Neural progenitor cell (in vitro differentiated cells): ENCODE data around the gene CHD8.

Experiments used
- EZH2phosphoT487 ChIP-seq: fragments of 200-600 bp; sonication (generic); IDR thresholded peaks from 2 replicates; pipeline ENCODE4 v1.6.1; 2017; ENCODE audit warnings: antibody characterized with exemption
- TF ChIP-seq, protein P1 (sequence below): fragments of 200-600 bp; sonication (generic); IDR thresholded peaks from 2 replicates; pipeline ENCODE4 v1.5.1; 2017; ENCODE audit warnings: antibody characterized with exemption, mild to moderate bottlenecking

DNA sequence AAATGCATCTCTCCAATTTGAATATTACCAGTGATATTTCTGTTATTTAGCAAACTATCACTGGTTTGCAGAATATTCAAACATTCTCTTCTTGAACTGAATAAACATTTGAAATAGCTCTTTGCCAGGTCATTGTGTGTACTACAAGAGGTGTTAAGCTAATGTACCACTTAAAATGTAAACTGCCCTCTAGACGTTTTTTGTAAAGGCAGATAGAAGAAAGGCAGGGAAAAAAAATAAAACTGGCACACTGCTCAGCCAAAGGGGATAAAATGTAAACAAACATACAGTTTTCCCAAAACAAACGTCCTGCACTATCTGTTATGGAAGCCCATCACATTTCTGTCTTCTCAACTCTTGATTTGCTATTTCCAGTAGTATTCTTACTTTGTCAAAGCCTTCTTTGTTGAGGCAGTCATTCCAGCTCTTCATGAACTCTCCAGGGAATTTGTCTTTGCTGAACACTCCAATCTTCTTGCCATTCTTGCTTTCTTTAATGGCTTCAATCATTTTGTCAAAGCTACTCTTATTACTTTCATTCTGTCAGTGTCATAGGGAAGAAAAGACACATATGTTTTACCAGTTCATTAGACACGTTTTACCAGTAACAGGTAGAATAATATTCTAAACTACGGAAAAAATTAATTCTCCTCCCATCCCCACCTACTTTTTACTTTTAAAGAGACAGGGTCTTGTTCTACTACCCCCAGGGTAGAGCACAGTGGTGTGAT, 85.8 kb downstream of the CHD8 start:
- TF ChIP-seq, protein P1, sequence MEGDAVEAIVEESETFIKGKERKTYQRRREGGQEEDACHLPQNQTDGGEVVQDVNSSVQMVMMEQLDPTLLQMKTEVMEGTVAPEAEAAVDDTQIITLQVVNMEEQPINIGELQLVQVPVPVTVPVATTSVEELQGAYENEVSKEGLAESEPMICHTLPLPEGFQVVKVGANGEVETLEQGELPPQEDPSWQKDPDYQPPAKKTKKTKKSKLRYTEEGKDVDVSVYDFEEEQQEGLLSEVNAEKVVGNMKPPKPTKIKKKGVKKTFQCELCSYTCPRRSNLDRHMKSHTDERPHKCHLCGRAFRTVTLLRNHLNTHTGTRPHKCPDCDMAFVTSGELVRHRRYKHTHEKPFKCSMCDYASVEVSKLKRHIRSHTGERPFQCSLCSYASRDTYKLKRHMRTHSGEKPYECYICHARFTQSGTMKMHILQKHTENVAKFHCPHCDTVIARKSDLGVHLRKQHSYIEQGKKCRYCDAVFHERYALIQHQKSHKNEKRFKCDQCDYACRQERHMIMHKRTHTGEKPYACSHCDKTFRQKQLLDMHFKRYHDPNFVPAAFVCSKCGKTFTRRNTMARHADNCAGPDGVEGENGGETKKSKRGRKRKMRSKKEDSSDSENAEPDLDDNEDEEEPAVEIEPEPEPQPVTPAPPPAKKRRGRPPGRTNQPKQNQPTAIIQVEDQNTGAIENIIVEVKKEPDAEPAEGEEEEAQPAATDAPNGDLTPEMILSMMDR = no peak
- no peak for TF ChIP-seq EZH2phosphoT487
